Putamen (tissue), 1 donor: ENCODE data around the gene FBXL2.
A peak's percentile ranks its signal among the peaks of the same experiment; 100 is the strongest.
"Not testable (repeated sequence)": the region's sequence is repeated elsewhere in the genome, so short reads cannot be mapped to it uniquely, and the experiment has no call there.

Experiments
- DNase-seq: peaks from one replicate; pipeline ENCODE4 v3.0.0-alpha.2; 2016; ENCODE audit warnings: low spot score

Gene FBXL2

GRCh38 chr3:33388374-33389100 lies 111.3 kb downstream of the FBXL2 start:
- DNase-seq = no peak

GRCh38 chr3:33389908-33390307 lies 112.7 kb downstream of the FBXL2 start:
- DNase-seq = no peak

- DNase-seq = no peak
Measured at GRCh38 chr3:33391255-33391995, 114.2 kb downstream of the FBXL2 start.

- no peak for DNase-seq
Measured at GRCh38 chr3:33392144-33392543, 114.9 kb downstream of the FBXL2 start.

GRCh38 chr3:33392703-33393125 lies 115.5 kb downstream of the FBXL2 start:
- no peak for DNase-seq

GRCh38 chr3:33394403-33395054 lies 117.3 kb downstream of the FBXL2 start:
- no peak for DNase-seq

GRCh38 chr3:33395900-33396299 lies 118.7 kb downstream of the FBXL2 start:
- DNase-seq = no peak

- DNase-seq = no peak
Measured at GRCh38 chr3:33398410-33398809, 121.2 kb downstream of the FBXL2 start.

- no peak for DNase-seq
Measured at GRCh38 chr3:33401781-33402180, 124.5 kb downstream of the FBXL2 start.

GRCh38 chr3:33402936-33403335 lies 125.7 kb downstream of the FBXL2 start:
- no peak for DNase-seq

GRCh38 chr3:33403756-33404155 lies 126.5 kb downstream of the FBXL2 start:
- no peak for DNase-seq

- peak; percentile 20 for DNase-seq
Measured at GRCh38 chr3:33410816-33411215, 133.6 kb downstream of the FBXL2 start.

GRCh38 chr3:33417066-33417673 lies 139.9 kb downstream of the FBXL2 start:
- no peak for DNase-seq

- no peak for DNase-seq
Measured at GRCh38 chr3:33419948-33420347, 142.7 kb downstream of the FBXL2 start.

GRCh38 chr3:33420966-33421365 lies 143.7 kb downstream of the FBXL2 start:
- DNase-seq = no peak

- DNase-seq = no peak
Measured at GRCh38 chr3:33424606-33425452, 147.6 kb downstream of the FBXL2 start.

- no peak for DNase-seq
Measured at GRCh38 chr3:33425453-33425852, 148.2 kb downstream of the FBXL2 start.

- no peak for DNase-seq
Measured at GRCh38 chr3:33426068-33426467, 148.8 kb downstream of the FBXL2 start.

- DNase-seq = no peak
Measured at GRCh38 chr3:33426630-33427317, 149.5 kb downstream of the FBXL2 start.

GRCh38 chr3:33428734-33429133 lies 151.5 kb downstream of the FBXL2 start:
- DNase-seq = peak; percentile 43

- DNase-seq = not testable (repeated sequence)
Measured at GRCh38 chr3:33429306-33429705, 152.1 kb downstream of the FBXL2 start.
